ENCODE data around the gene IL3.

The IL3 gene

DNA sequence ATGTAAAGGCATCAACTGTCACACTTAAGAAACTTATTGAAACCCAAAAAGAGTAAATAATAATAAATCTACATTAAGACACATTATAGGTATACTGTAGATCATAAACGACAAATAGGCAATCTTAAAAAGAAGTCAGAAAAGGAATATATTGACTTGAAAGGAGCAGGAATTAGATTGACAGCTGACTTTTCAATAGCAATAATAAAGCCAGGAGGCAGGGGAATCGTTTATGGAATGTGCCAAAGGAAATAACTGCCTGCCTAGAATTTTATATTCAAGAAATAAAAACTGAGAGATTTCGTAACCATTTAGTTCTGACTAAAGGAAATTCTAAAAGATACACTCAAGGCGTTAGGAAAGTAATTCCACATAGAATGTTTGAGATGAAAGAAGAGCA lies 27.3 kb upstream of the IL3 start:
- H3K27me3 ChIP-seq (ENCODE audit: insufficient read depth, low read length): no peaks in the 10 kb centered on the region
- H3K4me3 ChIP-seq (ENCODE audit: low read length): no peak overlapping the region
- H3K9me3 ChIP-seq (ENCODE audit: low read length): no peaks in the 10 kb centered on the region
- H3K36me3 ChIP-seq (ENCODE audit: insufficient read depth, low read length): no peaks in the 10 kb centered on the region
- H2AFZ ChIP-seq (ENCODE audit: low read depth, low read length): no peak overlapping the region
- H3K4me1 ChIP-seq (ENCODE audit: insufficient read depth, low read length): no peaks in the 10 kb centered on the region

DNA sequence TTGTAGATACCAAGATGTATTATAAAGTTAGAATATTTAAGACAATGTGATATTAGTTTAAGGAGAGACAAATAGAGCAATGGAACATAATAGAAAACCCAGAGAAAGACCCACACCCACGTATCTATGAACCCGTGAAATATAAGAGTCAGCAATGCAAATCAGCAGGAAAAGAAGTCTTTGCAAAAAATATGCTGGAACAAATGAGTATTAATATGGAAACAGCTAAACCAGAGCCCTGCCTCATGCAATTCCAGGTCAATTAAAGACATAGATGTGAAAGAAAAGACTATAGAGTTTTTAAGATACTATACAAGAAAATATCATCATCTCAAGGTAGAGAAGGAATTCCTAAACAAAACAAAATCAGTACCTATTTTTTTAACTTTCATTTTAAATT lies 23.1 kb upstream of the IL3 start:
- no peaks in the 10 kb centered on the region for H3K36me3 ChIP-seq (ENCODE audit: insufficient read depth, low read length)
- no peak overlapping the region for H3K4me3 ChIP-seq (ENCODE audit: low read length)
- no peaks in the 10 kb centered on the region for H3K9me3 ChIP-seq (ENCODE audit: low read length)
- no peaks in the 10 kb centered on the region for H3K27me3 ChIP-seq (ENCODE audit: insufficient read depth, low read length)
- H3K4me1 ChIP-seq (ENCODE audit: insufficient read depth, low read length): no peaks in the 10 kb centered on the region
- H2AFZ ChIP-seq (ENCODE audit: low read depth, low read length): no peak overlapping the region

- H3K4me1 ChIP-seq (ENCODE audit: insufficient read depth, low read length): no peaks in the 10 kb centered on the region
- no peaks in the 10 kb centered on the region for H3K36me3 ChIP-seq (ENCODE audit: insufficient read depth, low read length)
- H3K9me3 ChIP-seq (ENCODE audit: low read length): no peaks in the 10 kb centered on the region
- H3K4me3 ChIP-seq (ENCODE audit: low read length): no peak overlapping the region
- no peak overlapping the region for H2AFZ ChIP-seq (ENCODE audit: low read depth, low read length)
- H3K27me3 ChIP-seq (ENCODE audit: insufficient read depth, low read length): no peaks in the 10 kb centered on the region
Observed at GRCh38 chr5:132044207-132044606, 16.2 kb upstream of the IL3 start.

GRCh38 chr5:132046880-132047299 lies 13.6 kb upstream of the IL3 start:
- Histone ChIP-seq H3K27me3 (ENCODE audit: insufficient read depth, low read length) (no peaks in the 10 kb centered on the region), H3K4me3 (ENCODE audit: low read length) (no peak overlapping the region), H2AFZ (ENCODE audit: low read depth, low read length) (no peak overlapping the region), H3K4me1 (ENCODE audit: insufficient read depth, low read length) (no peaks in the 10 kb centered on the region), H3K9me3 (ENCODE audit: low read length) (no peaks in the 10 kb centered on the region), H3K36me3 (ENCODE audit: insufficient read depth, low read length) (no peaks in the 10 kb centered on the region)

- Histone ChIP-seq H3K27me3 (ENCODE audit: insufficient read depth, low read length) (no peaks in the 10 kb centered on the region), H3K36me3 (ENCODE audit: insufficient read depth, low read length) (no peaks in the 10 kb centered on the region), H3K4me1 (ENCODE audit: insufficient read depth, low read length) (no peaks in the 10 kb centered on the region), H3K4me3 (ENCODE audit: low read length) (no peak overlapping the region), H2AFZ (ENCODE audit: low read depth, low read length) (no peak overlapping the region), H3K9me3 (ENCODE audit: low read length) (no peaks in the 10 kb centered on the region)
Observed at GRCh38 chr5:132049093-132049492, 11.4 kb upstream of the IL3 start.

DNA sequence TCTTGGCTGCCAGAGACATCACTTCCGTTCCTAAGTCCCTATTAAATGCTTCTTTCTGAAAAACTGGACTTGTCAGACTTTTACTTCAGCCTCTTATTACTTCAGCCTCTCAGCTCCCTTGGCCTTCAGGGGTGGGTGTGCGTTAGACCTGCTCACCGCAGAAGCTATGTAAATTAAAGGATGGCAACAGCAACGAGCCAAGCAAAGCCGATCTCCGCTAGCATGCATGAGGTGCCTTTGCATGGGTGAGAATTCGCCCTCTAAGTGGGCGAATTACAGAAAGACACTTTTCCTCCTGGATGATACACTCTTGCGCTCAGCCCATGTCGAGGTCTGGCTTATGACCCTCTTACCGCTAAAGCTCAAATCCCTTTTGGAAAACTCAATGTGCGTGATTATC lies 10.9 kb upstream of the IL3 start:
- H3K4me3 ChIP-seq (ENCODE audit: low read length): no peak overlapping the region
- H3K4me1 ChIP-seq (ENCODE audit: insufficient read depth, low read length): no peaks in the 10 kb centered on the region
- no peaks in the 10 kb centered on the region for H3K9me3 ChIP-seq (ENCODE audit: low read length)
- H3K27me3 ChIP-seq (ENCODE audit: insufficient read depth, low read length): no peaks in the 10 kb centered on the region
- H3K36me3 ChIP-seq (ENCODE audit: insufficient read depth, low read length): no peaks in the 10 kb centered on the region
- H2AFZ ChIP-seq (ENCODE audit: low read depth, low read length): no peak overlapping the region

- Histone ChIP-seq H3K9me3 (ENCODE audit: low read length) (no peaks in the 10 kb centered on the region), H2AFZ (ENCODE audit: low read depth, low read length) (no peak overlapping the region), H3K36me3 (ENCODE audit: insufficient read depth, low read length) (no peaks in the 10 kb centered on the region), H3K4me3 (ENCODE audit: low read length) (no peak overlapping the region), H3K27me3 (ENCODE audit: insufficient read depth, low read length) (no peaks in the 10 kb centered on the region), H3K4me1 (ENCODE audit: insufficient read depth, low read length) (no peaks in the 10 kb centered on the region)
Observed at GRCh38 chr5:132050136-132050535, 10.3 kb upstream of the IL3 start.

GRCh38 chr5:132050661-132051552 lies 9.5 kb upstream of the IL3 start:
- Histone ChIP-seq H3K4me3 (ENCODE audit: low read length) (no peak overlapping the region), H3K27me3 (ENCODE audit: insufficient read depth, low read length) (no peaks in the 10 kb centered on the region), H3K9me3 (ENCODE audit: low read length) (no peaks in the 10 kb centered on the region), H3K4me1 (ENCODE audit: insufficient read depth, low read length) (no peaks in the 10 kb centered on the region), H3K36me3 (ENCODE audit: insufficient read depth, low read length) (no peaks in the 10 kb centered on the region), H2AFZ (ENCODE audit: low read depth, low read length) (no peak overlapping the region)

GRCh38 chr5:132052520-132052919 lies 7.9 kb upstream of the IL3 start:
- H3K4me1 ChIP-seq (ENCODE audit: insufficient read depth, low read length): no peaks in the 10 kb centered on the region
- no peaks in the 10 kb centered on the region for H3K9me3 ChIP-seq (ENCODE audit: low read length)
- H2AFZ ChIP-seq (ENCODE audit: low read depth, low read length): no peak overlapping the region
- no peaks in the 10 kb centered on the region for H3K27me3 ChIP-seq (ENCODE audit: insufficient read depth, low read length)
- no peak overlapping the region for H3K4me3 ChIP-seq (ENCODE audit: low read length)
- no peaks in the 10 kb centered on the region for H3K36me3 ChIP-seq (ENCODE audit: insufficient read depth, low read length)

DNA sequence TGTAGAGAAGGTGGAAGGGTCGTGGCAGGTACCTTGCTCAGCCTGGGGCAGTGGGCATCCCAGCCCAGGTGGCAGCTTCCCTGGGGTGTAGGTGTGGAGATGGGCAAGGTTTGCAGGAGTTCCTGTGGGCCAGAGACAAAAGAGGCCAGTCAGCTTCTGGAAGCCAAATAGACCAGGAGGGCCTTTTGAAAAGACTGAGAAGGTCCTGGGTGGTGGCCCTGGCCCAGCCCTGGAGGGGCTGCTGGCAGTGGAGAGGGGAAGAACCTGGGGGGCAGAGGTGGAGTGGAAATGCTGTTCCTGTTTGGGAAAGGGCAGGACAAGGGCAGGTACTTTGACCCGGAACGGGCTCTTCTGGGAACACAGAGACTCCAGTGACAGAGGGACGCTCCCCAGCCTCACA lies 7.0 kb upstream of the IL3 start:
- no peaks in the 10 kb centered on the region for H3K36me3 ChIP-seq (ENCODE audit: insufficient read depth, low read length)
- no peaks in the 10 kb centered on the region for H3K27me3 ChIP-seq (ENCODE audit: insufficient read depth, low read length)
- H3K4me1 ChIP-seq (ENCODE audit: insufficient read depth, low read length): no peaks in the 10 kb centered on the region
- H3K9me3 ChIP-seq (ENCODE audit: low read length): no peaks in the 10 kb centered on the region
- H2AFZ ChIP-seq (ENCODE audit: low read depth, low read length): no peak overlapping the region
- no peak overlapping the region for H3K4me3 ChIP-seq (ENCODE audit: low read length)

DNA sequence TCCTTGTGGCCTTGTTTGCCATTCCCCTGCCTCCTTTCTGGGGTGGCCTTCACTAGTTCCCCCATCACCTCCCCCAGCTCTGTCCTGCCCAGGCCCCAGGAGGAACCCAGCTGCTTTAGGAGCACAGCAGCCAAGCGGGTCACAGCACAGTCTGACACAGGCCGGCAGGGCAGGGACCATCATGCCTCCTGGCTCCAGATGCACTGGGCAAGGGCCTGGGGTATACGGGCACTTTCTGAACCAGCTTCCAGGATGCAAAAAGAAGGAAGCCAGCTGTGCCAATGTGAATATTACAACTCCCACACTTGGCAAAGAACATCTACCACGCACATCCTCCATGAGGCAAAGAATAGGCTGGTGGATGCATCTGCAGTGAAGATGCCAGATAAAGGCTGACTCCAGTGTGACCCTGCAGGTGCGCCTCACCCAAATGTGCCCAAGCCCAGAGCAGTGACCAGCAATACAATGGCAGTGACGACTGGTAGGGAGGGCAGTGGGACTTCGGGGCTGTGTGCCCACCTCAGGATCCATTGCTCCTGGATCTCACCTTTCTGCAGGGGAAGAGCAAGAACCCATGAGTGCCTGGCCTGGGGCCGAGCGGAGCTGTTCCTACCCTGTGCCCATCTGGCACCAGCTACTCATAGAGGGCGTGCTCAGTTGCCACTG lies 6.3 kb upstream of the IL3 start:
- Histone ChIP-seq H2AFZ (ENCODE audit: low read depth, low read length) (no peak overlapping the region), H3K27me3 (ENCODE audit: insufficient read depth, low read length) (no peaks in the 10 kb centered on the region), H3K9me3 (ENCODE audit: low read length) (no peaks in the 10 kb centered on the region), H3K36me3 (ENCODE audit: insufficient read depth, low read length) (no peaks in the 10 kb centered on the region), H3K4me1 (ENCODE audit: insufficient read depth, low read length) (no peaks in the 10 kb centered on the region), H3K4me3 (ENCODE audit: low read length) (no peak overlapping the region)

DNA sequence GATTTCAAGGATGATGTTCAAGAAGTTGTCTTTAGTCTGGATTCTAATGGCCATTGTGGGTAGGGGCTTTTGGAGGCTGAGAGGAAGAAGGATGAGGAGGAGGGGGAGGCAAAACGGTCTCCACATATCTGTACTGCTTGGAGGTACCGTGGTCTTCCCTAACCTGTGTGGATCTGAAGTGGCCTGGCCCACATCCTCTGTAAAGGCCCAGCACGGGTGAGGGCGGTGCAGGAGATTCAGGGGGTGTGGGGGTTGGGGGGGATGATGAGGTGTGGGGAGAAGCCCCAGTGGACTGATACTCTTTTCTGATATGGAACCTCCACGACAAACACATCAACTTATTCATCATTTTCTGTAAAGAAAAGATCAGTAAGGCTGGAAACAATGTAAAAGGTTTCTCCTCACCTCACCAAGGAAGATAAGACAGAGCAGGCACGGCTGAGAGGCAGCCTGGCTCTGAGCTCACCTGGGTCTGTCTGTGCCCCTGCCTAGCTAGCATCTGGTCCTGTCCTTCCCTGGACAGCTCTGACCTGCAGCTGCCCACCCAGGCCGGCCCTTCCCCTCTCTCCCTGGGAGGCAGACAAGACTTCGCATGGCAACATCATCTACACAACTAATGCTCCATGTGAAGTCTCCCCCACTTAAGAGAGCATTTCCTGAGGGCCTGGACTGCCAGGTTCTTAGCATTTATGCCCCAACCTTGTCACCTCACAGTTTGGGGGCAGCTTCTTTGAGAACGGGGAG lies 5.6 kb upstream of the IL3 start:
- H3K4me1 ChIP-seq (ENCODE audit: insufficient read depth, low read length): no peaks in the 10 kb centered on the region
- no peaks in the 10 kb centered on the region for H3K27me3 ChIP-seq (ENCODE audit: insufficient read depth, low read length)
- no peak overlapping the region for H2AFZ ChIP-seq (ENCODE audit: low read depth, low read length)
- H3K4me3 ChIP-seq (ENCODE audit: low read length): no peak overlapping the region
- H3K36me3 ChIP-seq (ENCODE audit: insufficient read depth, low read length): no peaks in the 10 kb centered on the region
- no peaks in the 10 kb centered on the region for H3K9me3 ChIP-seq (ENCODE audit: low read length)

DNA sequence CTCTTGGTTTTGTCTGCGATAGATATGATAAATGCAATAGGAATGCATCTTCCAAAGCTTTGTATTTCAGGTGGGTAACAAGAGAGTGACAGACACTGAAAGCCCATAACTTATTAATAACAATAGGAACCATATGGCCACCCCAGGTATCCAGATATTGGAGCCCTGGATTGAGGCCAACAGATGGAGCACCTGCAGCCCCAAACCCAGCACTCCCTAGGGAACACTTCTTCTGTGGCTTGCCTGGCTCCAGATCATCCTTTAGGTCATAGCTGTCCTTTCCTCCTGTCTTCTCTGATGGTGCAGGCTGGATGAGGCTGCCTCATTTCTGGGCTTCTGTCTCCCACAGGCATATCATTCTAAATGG lies 5.0 kb upstream of the IL3 start:
- no peaks in the 10 kb centered on the region for H3K9me3 ChIP-seq (ENCODE audit: low read length)
- H3K36me3 ChIP-seq (ENCODE audit: insufficient read depth, low read length): no peaks in the 10 kb centered on the region
- no peak overlapping the region for H2AFZ ChIP-seq (ENCODE audit: low read depth, low read length)
- H3K4me1 ChIP-seq (ENCODE audit: insufficient read depth, low read length): no peaks in the 10 kb centered on the region
- no peak overlapping the region for H3K4me3 ChIP-seq (ENCODE audit: low read length)
- no peaks in the 10 kb centered on the region for H3K27me3 ChIP-seq (ENCODE audit: insufficient read depth, low read length)
